ENCODE measurements around the gene PCSK6.

PCSK6 gene

DNA sequence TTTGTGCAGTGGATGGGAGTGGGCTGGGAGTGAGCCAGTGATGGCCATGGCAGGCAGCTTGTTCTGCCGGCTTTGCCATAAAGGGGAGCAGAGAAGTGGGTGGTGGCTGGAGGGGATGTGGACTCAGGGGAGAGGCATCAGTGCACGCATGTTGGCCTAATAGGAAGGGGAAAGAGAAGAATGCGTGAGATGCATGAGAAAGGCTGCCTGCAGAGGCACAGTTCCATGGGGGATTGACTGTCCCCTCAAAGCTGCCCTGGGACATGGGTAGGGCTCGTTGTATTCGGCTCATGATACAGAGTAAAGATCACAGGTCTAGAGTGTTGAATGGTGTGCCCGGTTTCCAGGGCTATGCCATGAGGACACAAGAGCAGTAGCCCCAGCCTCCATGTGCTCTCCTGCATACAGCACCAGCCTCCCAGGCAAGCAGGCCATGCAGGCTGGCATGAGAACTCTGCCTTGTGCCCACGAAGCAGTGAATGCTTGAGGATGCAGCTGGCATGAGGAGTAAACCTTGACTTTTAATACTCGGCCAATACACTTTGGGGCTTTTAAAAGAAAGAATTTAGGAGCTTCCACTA is 126.4 kb downstream of the PCSK6 start:
- Histone ChIP-seq H3K9me3 (ENCODE audit: insufficient read depth, low read depth, low read length) (peaks cover 3% of the 10 kb centered on the region; the same call in 1 of the 2 replicates), H3K4me2 (ENCODE audit: low read depth, low read length, poor library complexity, severe bottlenecking) (no peak overlapping the region), H3K9ac (ENCODE audit: low read depth, low read length, poor library complexity, severe bottlenecking) (no peak overlapping the region), H2AFZ (ENCODE audit: low read length) (no peak overlapping the region), H3K9me2 (replicated peaks; ENCODE audit: low read depth, low read length) (no peaks in the 10 kb centered on the region), H3K36me3 (ENCODE audit: insufficient read depth, low read length) (no peaks in the 10 kb centered on the region), H3K27me3 (ENCODE audit: insufficient read depth, low read length, poor library complexity, severe bottlenecking) (no peaks in the 10 kb centered on the region), H3K4me3 (ENCODE audit: low read length, poor library complexity, severe bottlenecking) (no peak overlapping the region), H3K79me2 (ENCODE audit: insufficient read depth, low read length) (no peaks in the 10 kb centered on the region), H3F3A (ENCODE audit: low read depth) (no peaks in the 10 kb centered on the region), H4K20me1 (ENCODE audit: insufficient read depth, low read length, poor library complexity, severe bottlenecking) (no peaks in the 10 kb centered on the region), H3K4me1 (ENCODE audit: insufficient read depth, low read length, poor library complexity, severe bottlenecking) (no peaks in the 10 kb centered on the region)
- TF ChIP-seq CTCF (conservative IDR thresholded peaks at IDR 0.05; ENCODE audit: low read length) (no peak), EZH2phosphoT487 (IDR thresholded peaks at IDR 0.05; ENCODE audit: borderline replicate concordance) (no peak)

DNA sequence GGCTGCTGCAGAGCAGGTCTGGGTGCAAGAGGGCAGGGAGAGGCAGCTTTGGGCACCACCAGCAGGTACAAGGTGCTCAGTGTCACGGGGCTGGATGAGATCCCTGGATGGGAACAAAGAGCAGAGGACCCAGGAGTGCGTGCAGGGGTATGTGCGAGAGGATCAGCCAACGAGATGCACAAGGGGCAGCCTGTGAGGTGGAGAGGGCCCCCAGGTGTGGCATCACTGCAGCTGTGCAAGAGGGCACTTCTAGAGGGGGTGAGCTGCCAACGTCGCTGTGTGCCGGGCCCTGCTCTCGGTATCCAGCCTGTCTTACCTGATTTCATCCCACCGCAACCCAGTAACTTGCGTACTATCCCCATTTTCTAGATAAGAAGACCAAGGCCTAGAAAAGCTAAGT is 127.1 kb downstream of the PCSK6 start:
- H4K20me1 ChIP-seq (ENCODE audit: insufficient read depth, low read length, poor library complexity, severe bottlenecking) = no peaks in the 10 kb centered on the region
- H3K79me2 ChIP-seq (ENCODE audit: insufficient read depth, low read length) = no peaks in the 10 kb centered on the region
- no peaks in the 10 kb centered on the region for H3K27me3 ChIP-seq (ENCODE audit: insufficient read depth, low read length, poor library complexity, severe bottlenecking)
- no peak overlapping the region for H3K9ac ChIP-seq (ENCODE audit: low read depth, low read length, poor library complexity, severe bottlenecking)
- H3K4me2 ChIP-seq (ENCODE audit: low read depth, low read length, poor library complexity, severe bottlenecking) = no peak overlapping the region
- no peak overlapping the region for H3K4me3 ChIP-seq (ENCODE audit: low read length, poor library complexity, severe bottlenecking)
- no peaks in the 10 kb centered on the region for H3K4me1 ChIP-seq (ENCODE audit: insufficient read depth, low read length, poor library complexity, severe bottlenecking)
- H3K9me3 ChIP-seq (ENCODE audit: insufficient read depth, low read depth, low read length) = peaks cover 3% of the 10 kb centered on the region; the same call in 1 of the 2 replicates
- H3K36me3 ChIP-seq (ENCODE audit: insufficient read depth, low read length) = no peaks in the 10 kb centered on the region
- H3K9me2 ChIP-seq (replicated peaks; ENCODE audit: low read depth, low read length) = no peaks in the 10 kb centered on the region
- TF ChIP-seq CTCF (conservative IDR thresholded peaks at IDR 0.05; ENCODE audit: low read length) = no peak
- no peak for TF ChIP-seq EZH2phosphoT487 (IDR thresholded peaks at IDR 0.05; ENCODE audit: borderline replicate concordance)
- no peaks in the 10 kb centered on the region for H3F3A ChIP-seq (ENCODE audit: low read depth)
- H2AFZ ChIP-seq (ENCODE audit: low read length) = no peak overlapping the region

DNA sequence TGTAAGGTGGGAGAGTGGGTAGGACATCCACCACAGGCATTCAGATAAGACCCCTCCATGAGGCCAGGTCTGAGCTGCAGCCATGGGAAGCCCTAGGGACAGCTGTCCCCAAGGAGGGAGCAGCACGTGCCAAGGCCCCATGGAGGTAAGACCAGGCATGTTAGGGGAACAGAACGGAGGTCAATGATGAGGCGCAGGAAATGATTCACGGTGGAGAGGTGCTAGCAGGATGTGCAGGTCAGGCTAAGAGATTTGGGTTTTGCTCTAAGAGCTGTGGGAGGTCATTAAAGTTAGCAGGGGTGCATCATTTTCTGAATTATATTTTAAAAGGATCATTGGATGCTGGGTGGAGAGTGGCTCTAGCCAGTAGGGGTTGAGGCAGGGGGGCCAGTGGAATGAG is 128.1 kb downstream of the PCSK6 start:
- Histone ChIP-seq H2AFZ (ENCODE audit: low read length) (no peak overlapping the region), H3K4me3 (ENCODE audit: low read length, poor library complexity, severe bottlenecking) (no peak overlapping the region), H3K36me3 (ENCODE audit: insufficient read depth, low read length) (no peaks in the 10 kb centered on the region), H3K9me2 (replicated peaks; ENCODE audit: low read depth, low read length) (no peaks in the 10 kb centered on the region), H3K27me3 (ENCODE audit: insufficient read depth, low read length, poor library complexity, severe bottlenecking) (no peaks in the 10 kb centered on the region), H3F3A (ENCODE audit: low read depth) (no peaks in the 10 kb centered on the region), H3K9me3 (ENCODE audit: insufficient read depth, low read depth, low read length) (peaks cover 3% of the 10 kb centered on the region; the same call in 1 of the 2 replicates), H3K79me2 (ENCODE audit: insufficient read depth, low read length) (no peaks in the 10 kb centered on the region), H4K20me1 (ENCODE audit: insufficient read depth, low read length, poor library complexity, severe bottlenecking) (no peaks in the 10 kb centered on the region), H3K4me2 (ENCODE audit: low read depth, low read length, poor library complexity, severe bottlenecking) (no peak overlapping the region), H3K9ac (ENCODE audit: low read depth, low read length, poor library complexity, severe bottlenecking) (no peak overlapping the region), H3K4me1 (ENCODE audit: insufficient read depth, low read length, poor library complexity, severe bottlenecking) (no peaks in the 10 kb centered on the region)
- TF ChIP-seq CTCF (conservative IDR thresholded peaks at IDR 0.05; ENCODE audit: low read length) (no peak), EZH2phosphoT487 (IDR thresholded peaks at IDR 0.05; ENCODE audit: borderline replicate concordance) (no peak)
